ENCODE measurements around the gene PDE4B. TPM values are rescaled to one million over a fixed set of nuclear protein-coding genes. Genes with fewer than 3 reads are reported as not detected.

The PDE4B gene
- total RNA-seq, 1 donor from 2014 or later: 29.0 TPM

DNA sequence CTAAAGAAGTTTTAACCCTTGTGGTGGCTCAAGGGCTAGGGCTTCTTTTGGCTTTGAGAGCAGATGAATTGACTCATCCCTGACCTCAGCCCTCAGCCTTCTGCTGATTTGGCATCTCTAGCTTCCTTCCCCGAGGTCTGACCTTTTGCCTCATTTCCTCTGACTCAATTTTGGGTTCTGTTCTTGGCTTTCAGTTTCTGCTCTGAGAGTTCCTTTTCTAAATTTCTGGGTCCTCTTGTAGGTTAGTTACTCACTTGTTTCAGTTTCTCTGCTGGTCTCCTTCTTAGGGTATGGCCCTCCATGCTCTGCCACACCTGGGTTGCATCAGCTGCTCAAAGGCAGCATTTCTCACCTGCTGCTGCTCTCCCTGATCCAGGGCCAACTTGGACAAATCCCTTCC is 19.4 kb downstream of the PDE4B start:
- Histone ChIP-seq H3K4me1 (peaks cover 5% of the 10 kb centered on the region), H3K4me3 (no peak overlapping the region), H3K27ac (no peak overlapping the region), H3K27me3 (no peaks in the 10 kb centered on the region), H3K36me3 (no peaks in the 10 kb centered on the region), H3K9me3 (no peaks in the 10 kb centered on the region)
- no peak for DNase-seq (ENCODE audit: extremely low spot score in 2 of 2)
- intact Hi-C loops (cut with DNase I): no loop called here
- TF ChIP-seq POLR2AphosphoS5 (IDR thresholded peaks at IDR 0.05; ENCODE audit: insufficient read depth in 1 of 2, low read depth in 1 of 2) (no peak), POLR2A (IDR thresholded peaks at IDR 0.05) (no peak)
- TF ChIP-seq, protein P1, sequence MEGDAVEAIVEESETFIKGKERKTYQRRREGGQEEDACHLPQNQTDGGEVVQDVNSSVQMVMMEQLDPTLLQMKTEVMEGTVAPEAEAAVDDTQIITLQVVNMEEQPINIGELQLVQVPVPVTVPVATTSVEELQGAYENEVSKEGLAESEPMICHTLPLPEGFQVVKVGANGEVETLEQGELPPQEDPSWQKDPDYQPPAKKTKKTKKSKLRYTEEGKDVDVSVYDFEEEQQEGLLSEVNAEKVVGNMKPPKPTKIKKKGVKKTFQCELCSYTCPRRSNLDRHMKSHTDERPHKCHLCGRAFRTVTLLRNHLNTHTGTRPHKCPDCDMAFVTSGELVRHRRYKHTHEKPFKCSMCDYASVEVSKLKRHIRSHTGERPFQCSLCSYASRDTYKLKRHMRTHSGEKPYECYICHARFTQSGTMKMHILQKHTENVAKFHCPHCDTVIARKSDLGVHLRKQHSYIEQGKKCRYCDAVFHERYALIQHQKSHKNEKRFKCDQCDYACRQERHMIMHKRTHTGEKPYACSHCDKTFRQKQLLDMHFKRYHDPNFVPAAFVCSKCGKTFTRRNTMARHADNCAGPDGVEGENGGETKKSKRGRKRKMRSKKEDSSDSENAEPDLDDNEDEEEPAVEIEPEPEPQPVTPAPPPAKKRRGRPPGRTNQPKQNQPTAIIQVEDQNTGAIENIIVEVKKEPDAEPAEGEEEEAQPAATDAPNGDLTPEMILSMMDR (IDR thresholded peaks at IDR 0.05): no peak

DNA sequence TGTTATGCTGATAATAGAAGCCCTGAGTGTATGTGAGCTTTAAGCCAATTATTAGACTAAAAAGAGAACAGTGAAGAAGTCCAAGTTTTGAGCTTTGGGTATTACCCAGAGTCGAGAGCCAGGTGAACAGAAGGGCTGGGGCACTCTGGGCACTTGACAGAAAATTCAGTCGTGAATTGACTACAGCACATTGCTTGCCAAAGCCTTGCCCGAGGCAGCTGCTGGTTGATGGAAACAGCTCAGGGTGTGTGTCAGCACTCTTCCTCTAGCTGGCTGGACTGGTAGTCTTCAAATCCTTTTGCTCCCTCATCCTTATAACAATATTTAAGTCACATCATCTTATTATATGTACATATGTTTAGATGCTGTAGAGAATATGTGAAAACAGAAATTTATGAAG is 21.3 kb downstream of the PDE4B start:
- no peak for TF ChIP-seq POLR2AphosphoS5 (IDR thresholded peaks at IDR 0.05; ENCODE audit: insufficient read depth in 1 of 2, low read depth in 1 of 2)
- TF ChIP-seq, protein P1 (IDR thresholded peaks at IDR 0.05): no peak
- TF ChIP-seq POLR2A (IDR thresholded peaks at IDR 0.05): no peak
- no peak overlapping the region for H3K27ac ChIP-seq
- no peaks in the 10 kb centered on the region for H3K9me3 ChIP-seq
- no peak overlapping the region for H3K4me3 ChIP-seq
- no peaks in the 10 kb centered on the region for H3K36me3 ChIP-seq
- peaks cover 5% of the 10 kb centered on the region for H3K4me1 ChIP-seq
- no peaks in the 10 kb centered on the region for H3K27me3 ChIP-seq
- no peak for DNase-seq (ENCODE audit: extremely low spot score in 2 of 2)
- intact Hi-C loops (cut with DNase I): no loop called here

DNA sequence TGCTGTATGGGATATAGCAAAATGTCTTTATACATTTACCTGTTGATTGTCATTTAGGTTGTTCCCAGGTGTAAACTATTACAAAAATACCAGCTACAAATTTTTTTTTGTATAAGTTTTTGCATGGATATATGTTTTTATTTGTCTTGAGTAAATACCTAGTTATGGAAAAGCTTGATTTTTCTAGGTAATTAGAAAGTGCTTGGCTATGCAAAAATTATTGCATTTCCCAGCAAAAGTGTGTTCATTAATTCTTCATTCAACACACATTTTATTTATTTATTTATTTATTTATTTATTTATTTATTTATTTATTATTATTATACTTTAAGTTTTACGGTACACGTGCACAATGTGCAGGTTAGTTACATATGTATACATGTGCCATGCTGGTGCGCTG is 22.1 kb downstream of the PDE4B start:
- intact Hi-C loops (cut with DNase I): no loop called here
- no peaks in the 10 kb centered on the region for H3K9me3 ChIP-seq
- peaks cover 5% of the 10 kb centered on the region for H3K4me1 ChIP-seq

DNA sequence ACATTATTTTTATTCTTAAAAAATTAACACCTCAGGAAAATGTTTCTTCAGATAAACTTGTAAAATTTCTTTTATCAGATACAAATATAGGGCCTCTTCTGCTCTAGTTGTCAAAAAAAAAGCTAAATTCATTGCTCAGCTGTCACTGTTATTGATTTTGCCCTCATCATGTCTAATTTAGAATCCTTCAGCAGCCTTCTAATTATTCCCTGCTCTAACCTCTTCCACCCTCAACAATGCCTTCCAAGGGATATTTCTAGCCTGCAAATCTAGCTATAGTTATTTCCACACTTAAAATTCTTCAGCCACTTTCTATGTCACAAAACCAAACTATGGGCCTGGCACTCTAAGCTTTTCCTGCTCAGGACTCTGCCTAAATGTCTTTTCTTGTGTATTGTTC is 25.2 kb downstream of the PDE4B start:
- H3K4me3 ChIP-seq: no peak overlapping the region
- DNase-seq (ENCODE audit: extremely low spot score in 2 of 2): no peak
- no peaks in the 10 kb centered on the region for H3K4me1 ChIP-seq
- no peaks in the 10 kb centered on the region for H3K27me3 ChIP-seq
- H3K36me3 ChIP-seq: no peaks in the 10 kb centered on the region
- H3K27ac ChIP-seq: no peak overlapping the region
- TF ChIP-seq, protein P1 (IDR thresholded peaks at IDR 0.05): no peak
- TF ChIP-seq POLR2AphosphoS5 (IDR thresholded peaks at IDR 0.05; ENCODE audit: insufficient read depth in 1 of 2, low read depth in 1 of 2) (no peak), POLR2A (IDR thresholded peaks at IDR 0.05) (no peak)
- H3K9me3 ChIP-seq: no peaks in the 10 kb centered on the region
- intact Hi-C loops (cut with DNase I): no loop called here

More for the DNA sequence above, 22.1 kb downstream of the PDE4B start:
- no peak for DNase-seq (ENCODE audit: extremely low spot score in 2 of 2)
- Histone ChIP-seq H3K27me3 (no peaks in the 10 kb centered on the region), H3K36me3 (no peaks in the 10 kb centered on the region), H3K4me3 (no peak overlapping the region), H3K27ac (no peak overlapping the region)
- no peak for TF ChIP-seq POLR2A (IDR thresholded peaks at IDR 0.05)
- no peak for TF ChIP-seq POLR2AphosphoS5 (IDR thresholded peaks at IDR 0.05; ENCODE audit: insufficient read depth in 1 of 2, low read depth in 1 of 2)
- TF ChIP-seq, protein P1 (IDR thresholded peaks at IDR 0.05): no peak

DNA sequence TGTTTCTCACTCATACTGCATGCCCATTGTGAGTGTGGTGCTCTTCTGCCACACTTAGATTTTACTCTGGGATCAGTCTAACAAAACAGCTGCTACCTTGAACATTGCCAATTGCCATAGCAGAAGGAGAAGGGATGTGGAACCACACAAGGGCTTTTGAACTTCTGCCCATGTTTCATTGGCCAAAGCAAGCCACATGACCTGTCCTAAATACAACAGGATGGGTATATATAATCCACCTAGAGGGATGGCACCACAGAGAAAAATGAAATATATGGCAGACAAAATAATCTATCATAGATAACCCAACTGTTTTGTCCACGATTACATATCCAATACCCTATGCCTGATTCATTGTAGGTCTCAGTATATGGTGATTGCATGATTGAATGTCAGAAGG is 26.3 kb downstream of the PDE4B start:
- DNase-seq (ENCODE audit: extremely low spot score in 2 of 2): no peak
- Histone ChIP-seq H3K9me3 (no peaks in the 10 kb centered on the region), H3K27me3 (no peaks in the 10 kb centered on the region), H3K4me3 (no peak overlapping the region), H3K27ac (no peak overlapping the region), H3K4me1 (no peaks in the 10 kb centered on the region), H3K36me3 (no peaks in the 10 kb centered on the region)
- TF ChIP-seq, protein P1 (IDR thresholded peaks at IDR 0.05): no peak
- TF ChIP-seq POLR2AphosphoS5 (IDR thresholded peaks at IDR 0.05; ENCODE audit: insufficient read depth in 1 of 2, low read depth in 1 of 2) (no peak), POLR2A (IDR thresholded peaks at IDR 0.05) (no peak)
- intact Hi-C loops (cut with DNase I): no loop called here

Measured in vagina (tissue), 2 donors.